ENCODE results near the gene MAS1L.

GRCh38 chr6:29530671-29531310 is 43.0 kb upstream of the MAS1L start:
- TF ChIP-seq CTCF (IDR thresholded peaks at IDR 0.05): no peak
- no peak for TF ChIP-seq POLR2A (IDR thresholded peaks at IDR 0.05)
